ENCODE measurements around the gene APC2.
"Not testable (repeated sequence)": the region's sequence is repeated elsewhere in the genome, so short reads cannot be mapped to it uniquely, and the experiment has no call there.

The APC2 gene

DNA sequence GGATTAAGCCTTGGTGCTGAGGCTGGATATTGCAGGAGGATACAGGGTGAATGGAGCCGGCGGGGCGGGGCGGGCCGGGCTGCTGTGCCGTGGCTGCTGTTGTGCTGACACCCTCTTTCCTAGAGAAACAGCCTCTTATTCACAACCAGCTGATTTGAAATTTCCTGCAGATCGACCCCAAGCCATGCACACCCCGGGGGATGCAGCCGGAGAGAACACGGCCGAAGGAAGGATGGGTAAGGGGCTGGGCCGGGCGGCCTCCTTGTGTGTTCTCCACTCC lies 31.5 kb upstream of the APC2 start:
- peaks cover 42% of the 10 kb centered on the region for H3K4me1 ChIP-seq (ENCODE audit: insufficient read depth, low read length)
- no peaks in the 10 kb centered on the region for H3K27me3 ChIP-seq (ENCODE audit: control insufficient read depth in 1 of 2, insufficient read depth in 2 of 2, low read length in 2 of 2)

DNA sequence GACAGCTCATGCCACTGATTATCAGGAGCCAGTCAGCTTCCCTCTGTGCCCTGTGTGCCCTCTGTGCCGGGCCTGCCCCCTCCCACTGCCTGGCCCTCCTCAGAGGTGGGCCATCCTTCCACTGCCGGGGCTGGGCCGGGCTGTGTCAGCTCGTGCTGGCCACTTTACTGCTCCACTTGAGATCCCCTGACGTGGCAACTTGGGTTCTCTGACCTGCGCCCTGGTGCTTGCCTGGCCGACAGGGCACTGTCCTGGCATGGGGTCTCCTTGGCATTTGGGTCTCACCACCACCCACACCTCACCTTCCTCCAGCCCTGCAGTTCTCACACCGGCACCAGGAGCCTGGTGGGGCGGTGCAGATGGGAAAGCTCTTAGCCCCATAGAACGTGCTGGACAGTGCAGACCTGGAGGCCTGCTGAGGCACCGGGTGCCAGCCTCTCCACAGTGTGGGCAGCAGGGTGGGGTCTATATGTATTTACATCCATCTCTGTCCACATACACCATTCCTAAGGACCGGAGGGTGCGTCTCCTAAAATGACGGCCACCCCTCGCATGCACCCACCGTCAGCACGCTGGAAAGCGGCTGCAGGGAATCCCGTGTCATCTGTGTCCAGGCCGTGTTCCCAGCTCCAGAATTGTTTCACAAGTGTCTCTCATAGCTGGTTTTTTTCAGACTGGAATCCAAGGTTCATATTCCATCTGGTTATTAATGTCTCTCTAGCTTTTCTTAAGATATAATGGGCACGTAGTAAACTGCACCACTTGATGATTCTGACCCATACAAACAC lies 30.8 kb upstream of the APC2 start:
- Histone ChIP-seq H3K9ac (ENCODE audit: low read length) (no peak overlapping the region), H3K4me1 (ENCODE audit: insufficient read depth, low read length) (peaks cover 42% of the 10 kb centered on the region), H3K4me3 (ENCODE audit: low read depth in 1 of 2, low read length in 2 of 2) (no peak overlapping the region), H3K27me3 (ENCODE audit: control insufficient read depth in 1 of 2, insufficient read depth in 2 of 2, low read length in 2 of 2) (no peaks in the 10 kb centered on the region), H3K27ac (ENCODE audit: low read depth, low read length) (no peak overlapping the region), H3K36me3 (ENCODE audit: insufficient read depth, low read length) (peaks cover 37% of the 10 kb centered on the region), H3K9me3 (ENCODE audit: low read length) (no peaks in the 10 kb centered on the region)

More for the DNA sequence above, 31.5 kb upstream of the APC2 start:
- H3K27ac ChIP-seq (ENCODE audit: low read depth, low read length) = peak overlapping the region; percentile 12
- no peak overlapping the region for H3K9ac ChIP-seq (ENCODE audit: low read length)
- no peak overlapping the region for H3K4me3 ChIP-seq (ENCODE audit: low read depth in 1 of 2, low read length in 2 of 2)
- peaks cover 32% of the 10 kb centered on the region for H3K36me3 ChIP-seq (ENCODE audit: insufficient read depth, low read length)
- H3K9me3 ChIP-seq (ENCODE audit: low read length) = no peaks in the 10 kb centered on the region

DNA sequence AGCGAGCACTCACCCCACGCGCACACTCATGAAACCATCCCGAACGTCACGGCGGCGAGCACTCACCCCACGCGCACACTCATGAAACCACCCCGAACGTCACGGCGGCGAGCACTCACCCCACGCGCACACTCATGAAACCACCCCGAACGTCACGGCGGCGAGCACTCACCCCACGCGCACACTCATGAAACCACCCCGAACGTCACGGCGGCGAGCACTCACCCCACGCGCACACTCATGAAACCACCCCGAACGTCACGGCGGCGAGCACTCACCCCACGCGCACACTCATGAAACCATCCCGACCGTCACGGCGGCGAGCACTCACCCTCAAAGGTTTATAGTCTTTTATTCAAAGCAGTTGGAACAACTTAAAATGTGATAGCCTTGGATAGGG lies 29.8 kb upstream of the APC2 start:
- not testable (repeated sequence) for H3K27ac ChIP-seq (ENCODE audit: low read depth, low read length); H3K27me3 ChIP-seq (ENCODE audit: control insufficient read depth in 1 of 2, insufficient read depth in 2 of 2, low read length in 2 of 2); H3K9ac ChIP-seq (ENCODE audit: low read length); H3K9me3 ChIP-seq (ENCODE audit: low read length); H3K4me3 ChIP-seq (ENCODE audit: low read depth in 1 of 2, low read length in 2 of 2)
- peaks cover 38% of the 10 kb centered on the region for H3K4me1 ChIP-seq (ENCODE audit: insufficient read depth, low read length)
- H3K36me3 ChIP-seq (ENCODE audit: insufficient read depth, low read length) = peaks cover 40% of the 10 kb centered on the region

DNA sequence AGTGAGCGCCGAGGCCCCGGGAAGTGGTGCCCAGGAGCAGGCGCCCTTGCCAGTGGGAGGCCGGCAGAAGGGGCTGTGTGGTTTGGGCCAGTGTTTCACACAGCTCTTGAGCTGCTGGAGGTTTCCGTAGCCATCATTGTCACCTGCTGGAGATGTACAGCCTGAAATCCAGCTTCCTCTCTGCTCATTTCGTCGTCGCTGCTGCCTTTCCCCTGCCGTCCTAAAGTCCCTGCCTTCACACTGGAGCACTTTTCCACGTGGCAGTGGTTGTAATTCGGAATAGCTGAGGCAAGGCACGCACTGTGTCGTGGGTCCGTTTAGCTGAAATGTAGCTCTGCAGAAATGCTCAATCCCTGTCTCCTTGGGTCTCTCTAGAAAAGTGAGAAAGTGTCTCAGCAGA lies 29.3 kb upstream of the APC2 start:
- H3K27me3 ChIP-seq (ENCODE audit: control insufficient read depth in 1 of 2, insufficient read depth in 2 of 2, low read length in 2 of 2) = no peaks in the 10 kb centered on the region
- H3K9me3 ChIP-seq (ENCODE audit: low read length) = no peaks in the 10 kb centered on the region
- no peak overlapping the region for H3K27ac ChIP-seq (ENCODE audit: low read depth, low read length)
- peaks cover 33% of the 10 kb centered on the region for H3K4me1 ChIP-seq (ENCODE audit: insufficient read depth, low read length)
- H3K36me3 ChIP-seq (ENCODE audit: insufficient read depth, low read length) = peaks cover 45% of the 10 kb centered on the region
- no peak overlapping the region for H3K4me3 ChIP-seq (ENCODE audit: low read depth in 1 of 2, low read length in 2 of 2)
- H3K9ac ChIP-seq (ENCODE audit: low read length) = no peak overlapping the region

DNA sequence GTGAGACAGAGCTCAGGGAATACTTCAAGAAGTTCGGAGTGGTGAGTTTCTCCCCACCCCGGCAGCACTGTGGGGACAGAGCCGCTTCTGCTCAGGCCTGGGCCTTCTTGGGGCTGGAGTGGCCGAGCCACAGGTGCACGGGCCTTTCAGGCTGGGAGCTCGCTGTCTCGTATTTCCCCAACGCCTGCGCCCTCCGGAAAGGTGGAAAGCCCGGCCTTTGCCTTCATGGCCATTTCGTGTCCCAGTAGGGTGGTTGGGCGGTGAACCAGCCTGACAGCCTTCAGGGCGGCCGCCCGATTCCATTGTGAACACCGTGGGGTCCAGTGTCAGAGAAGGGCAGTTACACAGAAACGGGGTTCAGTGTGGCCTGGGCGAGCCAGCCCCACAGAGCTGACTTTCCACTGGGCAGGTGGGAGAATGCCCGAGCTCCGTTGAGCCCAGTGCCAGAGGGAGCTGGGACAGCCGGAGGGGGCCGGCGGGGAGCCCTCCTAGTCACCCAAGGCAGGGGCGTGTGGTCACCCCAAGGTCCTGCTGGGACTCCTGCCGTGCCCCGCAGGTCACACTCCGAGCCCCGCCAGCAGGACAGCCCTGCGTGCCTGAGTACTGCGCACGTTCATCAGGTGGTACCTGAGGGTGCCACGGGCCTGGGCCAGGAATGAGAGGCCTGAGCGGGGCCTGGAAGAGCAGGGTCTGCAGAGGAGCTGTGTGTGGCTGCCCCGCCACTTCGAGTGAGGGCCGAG lies 28.5 kb upstream of the APC2 start:
- Histone ChIP-seq H3K27me3 (ENCODE audit: control insufficient read depth in 1 of 2, insufficient read depth in 2 of 2, low read length in 2 of 2) (no peaks in the 10 kb centered on the region), H3K9me3 (ENCODE audit: low read length) (no peaks in the 10 kb centered on the region), H3K4me1 (ENCODE audit: insufficient read depth, low read length) (peaks cover 25% of the 10 kb centered on the region), H3K36me3 (ENCODE audit: insufficient read depth, low read length) (peaks cover 53% of the 10 kb centered on the region), H3K4me3 (ENCODE audit: low read depth in 1 of 2, low read length in 2 of 2) (no peak overlapping the region), H3K27ac (ENCODE audit: low read depth, low read length) (no peak overlapping the region), H3K9ac (ENCODE audit: low read length) (no peak overlapping the region)

DNA sequence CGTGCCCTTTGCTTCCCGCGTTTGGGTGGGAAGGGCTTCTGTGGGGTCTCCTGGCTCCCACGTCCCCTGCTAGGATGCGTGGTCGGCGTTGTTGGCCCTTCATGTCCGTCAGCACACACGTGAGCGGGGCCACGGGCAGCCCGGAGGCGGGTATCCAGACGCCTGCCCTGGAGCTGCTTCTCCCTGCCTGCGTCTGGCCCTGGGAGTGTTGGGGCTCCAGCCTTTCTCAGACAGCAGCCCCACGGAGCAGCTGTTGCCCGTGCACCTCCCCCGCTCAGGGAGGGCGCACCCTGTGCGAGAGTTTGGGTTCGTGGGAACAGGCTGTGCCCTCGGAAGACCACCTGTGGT lies 28.0 kb upstream of the APC2 start:
- H3K36me3 ChIP-seq (ENCODE audit: insufficient read depth, low read length) = peaks cover 55% of the 10 kb centered on the region

DNA sequence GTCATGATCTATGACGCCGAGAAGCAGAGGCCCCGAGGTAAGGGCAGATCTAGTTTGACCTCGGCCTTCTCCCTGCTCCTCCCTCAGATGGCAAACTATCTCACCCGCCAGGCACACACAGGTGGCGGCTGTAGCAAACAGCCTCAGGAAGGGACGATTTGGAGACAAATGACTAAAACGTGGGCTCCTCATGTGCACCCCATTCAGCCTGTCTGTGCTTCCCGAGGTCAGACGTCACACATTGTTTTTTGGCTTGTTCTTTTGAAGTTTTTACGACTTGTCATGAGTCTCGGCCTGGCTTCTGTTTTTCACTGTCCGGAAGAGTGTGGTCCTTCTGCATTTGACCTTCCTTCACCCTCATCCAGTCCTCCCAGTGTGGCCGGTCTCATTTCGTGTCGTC lies 27.6 kb upstream of the APC2 start:
- H3K4me1 ChIP-seq (ENCODE audit: insufficient read depth, low read length) = peaks cover 16% of the 10 kb centered on the region
- H3K27ac ChIP-seq (ENCODE audit: low read depth, low read length) = no peak overlapping the region

More for the DNA sequence above, 28.0 kb upstream of the APC2 start:
- Histone ChIP-seq H3K4me1 (ENCODE audit: insufficient read depth, low read length) (peaks cover 20% of the 10 kb centered on the region), H3K9ac (ENCODE audit: low read length) (no peak overlapping the region), H3K9me3 (ENCODE audit: low read length) (no peaks in the 10 kb centered on the region), H3K27ac (ENCODE audit: low read depth, low read length) (no peak overlapping the region), H3K27me3 (ENCODE audit: control insufficient read depth in 1 of 2, insufficient read depth in 2 of 2, low read length in 2 of 2) (no peaks in the 10 kb centered on the region), H3K4me3 (ENCODE audit: low read depth in 1 of 2, low read length in 2 of 2) (no peak overlapping the region)

DNA sequence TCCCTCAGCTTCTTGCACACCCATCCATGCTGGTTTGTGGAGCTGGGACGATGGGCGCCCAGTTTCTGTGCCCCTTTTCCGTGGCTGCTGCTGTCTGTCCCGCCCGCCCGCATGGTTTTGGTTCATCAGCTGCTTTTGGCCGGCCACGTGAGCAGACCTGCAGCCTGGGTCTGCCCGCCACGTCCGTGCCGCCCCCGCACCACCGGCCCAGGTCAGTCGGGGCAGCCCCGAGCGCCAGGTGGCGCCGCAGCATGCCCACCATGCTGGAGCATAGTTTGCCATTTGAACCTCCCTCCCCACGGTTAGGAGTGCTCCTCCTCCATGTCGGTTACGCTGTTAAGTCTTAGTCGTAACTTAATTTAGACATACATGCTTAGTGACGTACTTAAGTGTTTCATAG lies 27.0 kb upstream of the APC2 start:
- Histone ChIP-seq H3K36me3 (ENCODE audit: insufficient read depth, low read length) (peaks cover 59% of the 10 kb centered on the region), H3K27me3 (ENCODE audit: control insufficient read depth in 1 of 2, insufficient read depth in 2 of 2, low read length in 2 of 2) (no peaks in the 10 kb centered on the region), H3K27ac (ENCODE audit: low read depth, low read length) (no peak overlapping the region), H3K4me3 (ENCODE audit: low read depth in 1 of 2, low read length in 2 of 2) (no peak overlapping the region), H3K9ac (ENCODE audit: low read length) (no peak overlapping the region), H3K9me3 (ENCODE audit: low read length) (no peaks in the 10 kb centered on the region), H3K4me1 (ENCODE audit: insufficient read depth, low read length) (peaks cover 10% of the 10 kb centered on the region)

More for the DNA sequence above, 27.6 kb upstream of the APC2 start:
- no peak overlapping the region for H3K4me3 ChIP-seq (ENCODE audit: low read depth in 1 of 2, low read length in 2 of 2)
- no peaks in the 10 kb centered on the region for H3K27me3 ChIP-seq (ENCODE audit: control insufficient read depth in 1 of 2, insufficient read depth in 2 of 2, low read length in 2 of 2)
- H3K9ac ChIP-seq (ENCODE audit: low read length) = no peak overlapping the region
- peaks cover 57% of the 10 kb centered on the region for H3K36me3 ChIP-seq (ENCODE audit: insufficient read depth, low read length)
- no peaks in the 10 kb centered on the region for H3K9me3 ChIP-seq (ENCODE audit: low read length)

DNA sequence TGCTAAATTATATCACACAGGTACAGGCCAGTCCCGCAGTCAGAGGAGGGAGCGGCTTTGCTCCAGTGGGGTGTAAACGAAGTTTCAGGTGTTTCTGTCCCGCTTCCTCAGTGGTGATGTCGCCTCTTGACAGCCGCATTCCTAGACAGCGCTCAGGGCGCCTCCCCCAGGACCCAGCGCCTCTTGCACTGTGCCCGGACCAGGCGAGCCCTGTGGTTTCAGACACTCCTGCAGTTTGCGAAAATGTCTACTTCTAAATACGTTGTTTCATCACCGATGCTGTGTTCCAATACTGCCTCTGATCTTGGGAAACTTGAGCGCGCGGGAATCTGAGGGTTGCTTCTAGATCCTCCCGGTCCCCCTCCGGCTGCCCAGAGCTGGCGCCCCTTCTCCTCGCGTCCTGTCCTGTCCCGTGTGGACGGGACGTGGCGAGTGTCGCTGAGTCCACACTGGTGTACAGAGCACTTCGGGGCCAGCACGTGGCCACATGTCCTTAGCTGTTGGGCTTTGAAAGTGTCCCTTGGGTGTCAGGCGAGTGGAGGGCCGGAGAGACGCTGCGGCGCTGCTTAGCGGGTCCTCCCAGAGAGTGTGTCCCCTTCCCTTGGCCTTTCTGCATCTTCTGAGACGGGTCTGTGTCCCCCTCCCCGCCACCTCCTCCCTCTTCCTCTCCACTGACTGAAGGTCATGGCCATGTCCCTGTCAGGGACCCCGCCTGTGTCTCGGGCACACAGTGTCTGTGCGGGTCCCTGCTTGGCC lies 26.3 kb upstream of the APC2 start:
- H3K4me1 ChIP-seq (ENCODE audit: insufficient read depth, low read length) = peaks cover 6% of the 10 kb centered on the region
- H3K27me3 ChIP-seq (ENCODE audit: control insufficient read depth in 1 of 2, insufficient read depth in 2 of 2, low read length in 2 of 2) = no peaks in the 10 kb centered on the region
- H3K36me3 ChIP-seq (ENCODE audit: insufficient read depth, low read length) = peaks cover 61% of the 10 kb centered on the region
- H3K27ac ChIP-seq (ENCODE audit: low read depth, low read length) = no peak overlapping the region
- no peaks in the 10 kb centered on the region for H3K9me3 ChIP-seq (ENCODE audit: low read length)
- no peak overlapping the region for H3K4me3 ChIP-seq (ENCODE audit: low read depth in 1 of 2, low read length in 2 of 2)
- no peak overlapping the region for H3K9ac ChIP-seq (ENCODE audit: low read length)

DNA sequence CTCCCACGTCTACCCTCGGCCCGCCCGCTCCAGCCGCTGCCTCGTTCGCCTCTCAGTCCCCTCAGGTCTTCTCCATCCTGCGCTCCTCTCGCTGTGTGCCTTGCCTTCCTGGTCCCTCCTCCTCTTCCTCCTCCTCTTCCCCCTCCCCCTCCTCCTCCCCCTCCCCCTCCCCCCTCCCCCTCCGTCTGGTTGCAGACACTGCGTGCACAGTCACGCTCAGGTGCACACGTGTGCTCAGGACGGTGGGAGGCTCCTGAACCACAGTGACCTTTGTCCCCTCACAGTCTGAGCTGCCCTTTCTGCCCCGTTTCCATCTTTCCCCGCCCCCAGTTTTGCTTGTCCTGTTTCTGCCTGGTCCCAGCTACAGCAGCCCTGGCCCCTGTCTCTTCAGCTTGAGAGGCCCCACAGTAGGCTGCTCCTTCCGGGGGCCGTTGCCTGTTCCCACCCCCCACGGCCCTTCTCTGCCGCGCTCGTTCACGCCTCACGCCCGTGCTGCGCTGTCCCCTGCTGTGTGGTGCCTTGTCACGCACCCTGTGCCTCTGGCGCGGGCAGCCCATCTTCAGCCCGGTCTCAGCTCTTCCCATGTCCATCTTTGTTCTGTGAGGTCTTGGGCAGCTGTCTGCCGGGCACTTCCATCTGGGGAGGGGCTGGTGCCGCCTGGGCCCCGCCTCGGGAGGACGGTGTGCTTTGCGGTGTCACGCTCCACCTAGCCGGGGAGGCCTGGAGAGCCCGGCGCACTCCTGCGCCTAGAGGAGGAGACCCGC lies 25.5 kb upstream of the APC2 start:
- H3K4me1 ChIP-seq (ENCODE audit: insufficient read depth, low read length) = peaks cover 6% of the 10 kb centered on the region
- no peaks in the 10 kb centered on the region for H3K27me3 ChIP-seq (ENCODE audit: control insufficient read depth in 1 of 2, insufficient read depth in 2 of 2, low read length in 2 of 2)
- H3K36me3 ChIP-seq (ENCODE audit: insufficient read depth, low read length) = peaks cover 62% of the 10 kb centered on the region
- H3K9ac ChIP-seq (ENCODE audit: low read length) = no peak overlapping the region
- H3K9me3 ChIP-seq (ENCODE audit: low read length) = no peaks in the 10 kb centered on the region
- no peak overlapping the region for H3K4me3 ChIP-seq (ENCODE audit: low read depth in 1 of 2, low read length in 2 of 2)
- no peak overlapping the region for H3K27ac ChIP-seq (ENCODE audit: low read depth, low read length)
